ENCODE measurements around the gene S100A14. TPM values are rescaled to one million over a fixed set of nuclear protein-coding genes. Genes with fewer than 3 reads are reported as not detected.

The S100A14 gene
- total and polyA plus RNA-seq, 2 of the 13 experiments (the other 11 are each of a cell fraction or from before 2014, with no cell fraction given): 1.4 to 7.7 TPM

DNA sequence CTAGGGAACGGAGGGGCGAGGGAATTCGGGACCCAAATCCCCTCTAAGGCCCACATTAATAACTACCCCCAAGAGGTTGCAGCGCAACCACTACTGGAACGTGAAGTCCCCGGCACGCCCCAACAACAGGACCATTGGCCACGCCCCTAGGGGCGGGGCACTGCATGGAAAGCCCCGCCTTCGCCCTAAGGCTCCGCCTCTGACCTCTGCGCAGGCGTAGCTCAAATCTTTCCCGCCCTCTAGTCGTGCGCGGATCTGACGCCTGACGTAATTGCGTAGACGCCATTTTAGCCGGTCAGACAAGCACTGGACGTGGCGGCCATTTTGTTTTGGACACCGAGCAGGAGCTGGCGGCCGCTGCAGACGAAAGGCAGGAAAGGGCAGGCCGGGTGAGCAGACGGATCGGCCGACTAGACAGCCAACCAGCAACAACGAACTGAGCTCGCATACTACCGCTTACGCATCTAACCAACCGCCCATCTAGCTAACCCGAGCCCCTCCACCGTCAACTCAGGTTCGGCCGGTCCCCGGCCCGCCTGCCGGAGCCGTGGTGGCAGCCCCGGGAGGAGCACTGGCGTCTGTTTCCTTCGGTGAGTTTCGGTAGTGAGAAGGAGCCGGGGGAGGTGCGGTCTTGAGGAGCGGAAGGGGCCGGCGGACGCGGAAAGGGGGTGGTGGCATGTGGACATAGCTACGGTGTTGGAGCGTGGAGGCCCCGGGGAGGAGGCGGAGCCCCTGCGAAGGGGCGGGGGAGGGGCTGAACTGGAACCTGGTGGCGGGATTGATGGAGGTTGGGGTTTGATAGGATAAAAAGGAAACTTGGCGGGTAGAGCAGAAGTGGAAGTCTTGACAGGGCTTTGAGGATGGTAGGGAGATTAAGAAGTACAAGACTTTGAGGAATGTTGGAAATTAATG is 17.9 kb upstream of the S100A14 start, which contains the start of gene CHTOP (continued):
- TF ChIP-seq, protein P1, sequence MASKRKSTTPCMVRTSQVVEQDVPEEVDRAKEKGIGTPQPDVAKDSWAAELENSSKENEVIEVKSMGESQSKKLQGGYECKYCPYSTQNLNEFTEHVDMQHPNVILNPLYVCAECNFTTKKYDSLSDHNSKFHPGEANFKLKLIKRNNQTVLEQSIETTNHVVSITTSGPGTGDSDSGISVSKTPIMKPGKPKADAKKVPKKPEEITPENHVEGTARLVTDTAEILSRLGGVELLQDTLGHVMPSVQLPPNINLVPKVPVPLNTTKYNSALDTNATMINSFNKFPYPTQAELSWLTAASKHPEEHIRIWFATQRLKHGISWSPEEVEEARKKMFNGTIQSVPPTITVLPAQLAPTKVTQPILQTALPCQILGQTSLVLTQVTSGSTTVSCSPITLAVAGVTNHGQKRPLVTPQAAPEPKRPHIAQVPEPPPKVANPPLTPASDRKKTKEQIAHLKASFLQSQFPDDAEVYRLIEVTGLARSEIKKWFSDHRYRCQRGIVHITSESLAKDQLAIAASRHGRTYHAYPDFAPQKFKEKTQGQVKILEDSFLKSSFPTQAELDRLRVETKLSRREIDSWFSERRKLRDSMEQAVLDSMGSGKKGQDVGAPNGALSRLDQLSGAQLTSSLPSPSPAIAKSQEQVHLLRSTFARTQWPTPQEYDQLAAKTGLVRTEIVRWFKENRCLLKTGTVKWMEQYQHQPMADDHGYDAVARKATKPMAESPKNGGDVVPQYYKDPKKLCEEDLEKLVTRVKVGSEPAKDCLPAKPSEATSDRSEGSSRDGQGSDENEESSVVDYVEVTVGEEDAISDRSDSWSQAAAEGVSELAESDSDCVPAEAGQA (IDR thresholded peaks at IDR 0.05; ENCODE audit: low read depth): peak; percentile 99
- TF ChIP-seq, protein P1 (CRISPR knock-in tag; IDR thresholded peaks at IDR 0.05; ENCODE audit: borderline replicate concordance): no peak
- TF ChIP-seq HOMEZ (CRISPR knock-in tag; IDR thresholded peaks at IDR 0.05; ENCODE audit: low read depth): peak; percentile 12; the same call in 1 of the 2 replicates
- TF ChIP-seq RBM22 (optimal IDR thresholded peaks at IDR 0.05; ENCODE audit: low read length): no peak
- TF ChIP-seq CHCHD3 (CRISPR knock-in tag; IDR thresholded peaks at IDR 0.05): no peak
- TF ChIP-seq SUZ12 (IDR thresholded peaks at IDR 0.05; ENCODE audit: low read depth, low read length): no peak
- no peak; the same call in 1 of the 2 replicates for TF ChIP-seq ZNF768 (CRISPR knock-in tag; IDR thresholded peaks at IDR 0.05)
- no peak for TF ChIP-seq ATAD3A (CRISPR knock-in tag; IDR thresholded peaks at IDR 0.05)
- TF ChIP-seq IRF1 (CRISPR knock-in tag; IDR thresholded peaks at IDR 0.05; ENCODE audit: low read depth): no peak
- TF ChIP-seq CCDC6 (CRISPR knock-in tag; IDR thresholded peaks at IDR 0.05): peak; percentile 84; the same call in 1 of the 2 replicates
- TF ChIP-seq HOXD1 (CRISPR knock-in tag; IDR thresholded peaks at IDR 0.05): 0 out of 2 replicates have a peak, but pooled peaks have one; percentile 17
- TF ChIP-seq ZNF619 (CRISPR knock-in tag; IDR thresholded peaks at IDR 0.05): peak; percentile 69; the same call in 1 of the 2 replicates
- no peak; the same call in 1 of the 2 replicates for TF ChIP-seq ZNF546 (CRISPR knock-in tag; conservative IDR thresholded peaks at IDR 0.05)
- TF ChIP-seq TAF15 (IDR thresholded peaks at IDR 0.05; ENCODE audit: low read depth, low read length, poor library complexity, severe bottlenecking): peak; percentile 69
- 0 out of 2 replicates have a peak, but pooled peaks have one; percentile 69 for TF ChIP-seq FLYWCH1 (CRISPR knock-in tag; IDR thresholded peaks at IDR 0.05)
- TF ChIP-seq, protein P2, sequence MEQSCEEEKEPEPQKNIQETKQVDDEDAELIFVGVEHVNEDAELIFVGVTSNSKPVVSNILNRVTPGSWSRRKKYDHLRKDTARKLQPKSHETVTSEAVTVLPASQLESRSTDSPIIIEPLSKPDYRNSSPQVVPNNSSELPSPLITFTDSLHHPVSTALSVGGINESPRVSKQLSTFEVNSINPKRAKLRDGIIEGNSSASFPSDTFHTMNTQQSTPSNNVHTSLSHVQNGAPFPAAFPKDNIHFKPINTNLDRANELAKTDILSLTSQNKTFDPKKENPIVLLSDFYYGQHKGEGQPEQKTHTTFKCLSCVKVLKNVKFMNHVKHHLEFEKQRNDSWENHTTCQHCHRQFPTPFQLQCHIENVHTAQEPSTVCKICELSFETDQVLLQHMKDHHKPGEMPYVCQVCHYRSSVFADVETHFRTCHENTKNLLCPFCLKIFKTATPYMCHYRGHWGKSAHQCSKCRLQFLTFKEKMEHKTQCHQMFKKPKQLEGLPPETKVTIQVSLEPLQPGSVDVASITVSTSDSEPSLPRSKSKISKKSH (CRISPR knock-in tag; IDR thresholded peaks at IDR 0.05; ENCODE audit: borderline replicate concordance): peak; percentile 92; the same call in 1 of the 2 replicates
- peak; percentile 24 for TF ChIP-seq SKI (IDR thresholded peaks at IDR 0.05; ENCODE audit: partially characterized antibody)

Measured in HepG2 (cell line).